ENCODE data around the gene LRPAP1.

DNA sequence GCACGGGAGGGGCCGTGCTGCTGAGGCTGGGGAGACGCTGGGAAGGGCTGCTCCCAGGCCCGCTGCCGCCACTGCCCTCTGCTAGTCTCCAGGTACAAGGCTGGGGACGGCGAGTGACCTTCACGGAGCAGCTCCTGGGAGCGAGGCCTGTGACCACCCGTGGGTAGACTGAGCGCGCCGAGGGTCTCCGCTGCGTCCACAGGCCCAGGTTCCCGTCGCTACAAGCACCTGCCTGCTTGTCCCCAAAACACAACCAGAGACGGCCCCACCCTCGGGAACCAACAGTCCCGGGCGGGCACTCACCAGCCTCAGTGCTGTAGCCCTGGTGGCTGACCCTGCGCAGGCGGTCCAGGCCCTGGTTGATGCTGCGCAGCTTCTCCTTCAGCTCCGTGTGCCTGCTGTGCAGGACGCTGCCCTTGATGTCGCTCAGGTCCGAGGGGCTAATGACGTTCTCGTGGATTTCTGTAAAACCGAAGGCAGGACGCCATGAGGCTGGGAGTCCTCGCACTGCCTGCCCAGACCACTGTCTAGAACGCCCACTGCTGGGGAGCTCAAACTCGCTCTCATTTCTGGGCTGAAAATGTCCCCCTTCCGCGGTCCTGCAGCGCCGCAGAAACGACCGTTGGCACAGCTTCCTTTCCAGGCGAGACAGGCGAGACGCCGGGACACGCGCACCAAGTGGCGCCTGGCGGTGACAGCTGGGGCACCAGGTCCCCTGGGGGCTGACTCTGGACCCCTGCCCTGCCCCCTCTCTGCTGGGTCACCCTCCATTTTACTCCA is 14.3 kb downstream of the LRPAP1 start:
- no peak for TF ChIP-seq POLR2A (IDR thresholded peaks at IDR 0.05)
- TF ChIP-seq, protein P1, sequence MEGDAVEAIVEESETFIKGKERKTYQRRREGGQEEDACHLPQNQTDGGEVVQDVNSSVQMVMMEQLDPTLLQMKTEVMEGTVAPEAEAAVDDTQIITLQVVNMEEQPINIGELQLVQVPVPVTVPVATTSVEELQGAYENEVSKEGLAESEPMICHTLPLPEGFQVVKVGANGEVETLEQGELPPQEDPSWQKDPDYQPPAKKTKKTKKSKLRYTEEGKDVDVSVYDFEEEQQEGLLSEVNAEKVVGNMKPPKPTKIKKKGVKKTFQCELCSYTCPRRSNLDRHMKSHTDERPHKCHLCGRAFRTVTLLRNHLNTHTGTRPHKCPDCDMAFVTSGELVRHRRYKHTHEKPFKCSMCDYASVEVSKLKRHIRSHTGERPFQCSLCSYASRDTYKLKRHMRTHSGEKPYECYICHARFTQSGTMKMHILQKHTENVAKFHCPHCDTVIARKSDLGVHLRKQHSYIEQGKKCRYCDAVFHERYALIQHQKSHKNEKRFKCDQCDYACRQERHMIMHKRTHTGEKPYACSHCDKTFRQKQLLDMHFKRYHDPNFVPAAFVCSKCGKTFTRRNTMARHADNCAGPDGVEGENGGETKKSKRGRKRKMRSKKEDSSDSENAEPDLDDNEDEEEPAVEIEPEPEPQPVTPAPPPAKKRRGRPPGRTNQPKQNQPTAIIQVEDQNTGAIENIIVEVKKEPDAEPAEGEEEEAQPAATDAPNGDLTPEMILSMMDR (IDR thresholded peaks at IDR 0.05) = no peak

All from prostate gland (tissue), 2 donors.